NCI-H1105 (cell line): Measurements from ENCODE around the gene DKK3.
A peak's percentile ranks its signal among the peaks of the same experiment; 100 is the strongest.

Experiments
- DNase-seq: peaks from one replicate; lab custom pipeline; 2025; lab: John Stamatoyannopoulos, UW

Gene DKK3

GRCh38 chr11:11966826-11967668 is 41.4 kb downstream of the DKK3 start:
- DNase-seq: peak; percentile 53

- no peak for DNase-seq
These were observed 42.1 kb downstream of the DKK3 start for GRCh38 chr11:11966354-11966741.

- no peak for DNase-seq
These were observed 42.6 kb downstream of the DKK3 start for GRCh38 chr11:11965656-11966353.

- DNase-seq: no peak
These were observed 43.2 kb downstream of the DKK3 start for GRCh38 chr11:11965192-11965591.

GRCh38 chr11:11964774-11965150 is 43.7 kb downstream of the DKK3 start:
- DNase-seq: no peak

- no peak for DNase-seq
These were observed 44.3 kb downstream of the DKK3 start for GRCh38 chr11:11963842-11964773.

GRCh38 chr11:11963067-11963466 is 45.4 kb downstream of the DKK3 start:
- DNase-seq: no peak

GRCh38 chr11:11961399-11962028 is 46.9 kb downstream of the DKK3 start:
- DNase-seq: no peak

- no peak for DNase-seq
These were observed 47.7 kb downstream of the DKK3 start for GRCh38 chr11:11960687-11961086.

- DNase-seq: no peak
These were observed 48.8 kb downstream of the DKK3 start for GRCh38 chr11:11959601-11960000.

- DNase-seq: no peak
These were observed 49.8 kb downstream of the DKK3 start for GRCh38 chr11:11958403-11959231.

- no peak for DNase-seq
These were observed 52.4 kb downstream of the DKK3 start for GRCh38 chr11:11956006-11956405.

GRCh38 chr11:11952036-11952435 is 56.4 kb downstream of the DKK3 start:
- no peak for DNase-seq

GRCh38 chr11:11949482-11949881 is 58.9 kb downstream of the DKK3 start:
- DNase-seq: no peak

GRCh38 chr11:11948242-11948947 is 60.0 kb downstream of the DKK3 start:
- DNase-seq: no peak

- no peak for DNase-seq
These were observed 60.6 kb downstream of the DKK3 start for GRCh38 chr11:11947825-11948224.

- no peak for DNase-seq
These were observed 61.5 kb downstream of the DKK3 start for GRCh38 chr11:11946878-11947277.

GRCh38 chr11:11946180-11946579 is 62.2 kb downstream of the DKK3 start:
- DNase-seq: no peak

- no peak for DNase-seq
These were observed 64.0 kb downstream of the DKK3 start for GRCh38 chr11:11944444-11944843.

GRCh38 chr11:11942668-11943067 is 65.8 kb downstream of the DKK3 start:
- no peak for DNase-seq
